HCT116 (cell line): ENCODE results near the gene CDHR5. TPM values are rescaled to one million over a fixed set of nuclear protein-coding genes. Genes with fewer than 3 reads are reported as not detected.

Experiments used
- ATAC-seq: fragments of 200-7000 bp; cut with Tn5 transposase; 2 replicates; pipeline ENCODE4 v1.9.1; 2020; ENCODE audit warnings: mild to moderate bottlenecking, moderate library complexity
- BruUV-seq: library from RNA; stranded (reverse); fragments of 400-500 nt; replicated peaks from 2 replicates; lab custom pipeline; 2021; lab: Mats Ljungman, UMichigan
- CTCF ChIA-PET: fragments of 300-600 bp; sonication (Branson Sonifier 250); formaldehyde crosslinking; loops from one replicate; lab custom pipeline; 2021; ENCODE audit warnings: antibody characterized with exemption; lab: Charles Lee
- POLR2A ChIA-PET: fragments of 300-600, 350-600 bp; sonication (Branson Sonifier 250); formaldehyde crosslinking; loops from one replicate; lab custom pipeline; 2021; ENCODE audit warnings: antibody characterized with exemption; lab: Charles Lee
- RAD21 ChIA-PET, 2 experiments: fragments of 300-600 bp; sonication (Branson Sonifier 250); formaldehyde crosslinking; loops; one replicate each; lab custom pipeline; 2023; ENCODE audit warnings: low total read pairs in 2 of 2; ENCODE audit not compliant: uncharacterized antibody in 2 of 2, unreplicated experiment in 2 of 2, low non-redundant PET in 1 of 2; lab: Charles Lee
- DNase-seq: peaks from one replicate; pipeline ENCODE4 v3.0.0-alpha.2; 2010; ENCODE audit warnings: low read depth, low spot score
- H2AFZ ChIP-seq: fragments of 200-600 bp; shearing (Covaris generic), sonication (generic); 2 replicates; pipeline ENCODE4 v1.6.1; 2017; ENCODE audit warnings: low read depth, mixed run types, mixed read lengths, antibody characterized with exemption, low read length; ENCODE audit not compliant: poor library complexity, severe bottlenecking
- H3K27ac ChIP-seq: 2 replicates; pipeline ENCODE4 v1.5.1; 2012; ENCODE audit warnings: low read depth, low read length
- H3K27me3 ChIP-seq: fragments of 200-600 bp; sonication (generic); 2 replicates; pipeline ENCODE4 v1.6.1; 2016; ENCODE audit warnings: mixed run types, low read length, mixed read lengths; ENCODE audit not compliant: insufficient read depth
- H3K36me3 ChIP-seq, 2 experiments: fragments of 200-500 bp in 1 of 2; fragments of 200-600 bp in 1 of 2; sonication (Bioruptor generic) in 1 of 2; sonication (generic) in 1 of 2; 2 replicates each; pipeline versions ENCODE4 v1.5.1 to v1.6.1; 2014 to 2016; ENCODE audit warnings: low read length in 2 of 2, inconsistent platforms in 1 of 2, mixed read lengths in 1 of 2, mixed run types in 1 of 2; ENCODE audit not compliant: insufficient read depth in 2 of 2, control insufficient read depth in 1 of 2
- H3K4me1 ChIP-seq, 2 experiments: fragments of 200-600 bp in 1 of 2; sonication (generic) in 1 of 2; 2 replicates each; pipeline versions ENCODE4 v1.5.1 to v1.6.1; 2012 to 2017; ENCODE audit warnings: low read length in 2 of 2, inconsistent platforms in 1 of 2, mild to moderate bottlenecking in 1 of 2, mixed read lengths in 1 of 2, mixed run types in 1 of 2, moderate library complexity in 1 of 2; ENCODE audit not compliant: insufficient read depth in 2 of 2, control insufficient read depth in 1 of 2
- H3K4me2 ChIP-seq: fragments of 200-600 bp; sonication (generic); 2 replicates; pipeline ENCODE4 v1.6.1; 2017; ENCODE audit warnings: mixed run types, low read length, mixed read lengths
- H3K4me3 ChIP-seq, 2 experiments: fragments of 200-600 bp in 1 of 2; sonication (generic) in 1 of 2; replicated peaks in 1 of 2; 2 replicates each; pipeline ENCODE4 v1.5.1; 2011 to 2016; ENCODE audit warnings: low read length in 2 of 2, control low read depth in 1 of 2, low read depth in 1 of 2, mild to moderate bottlenecking in 1 of 2, mixed read lengths in 1 of 2, mixed run types in 1 of 2
- H3K79me2 ChIP-seq: fragments of 200-600 bp; sonication (generic); 2 replicates; pipeline ENCODE4 v1.6.1; 2017; ENCODE audit warnings: mild to moderate bottlenecking, mixed run types, low read length, moderate library complexity, mixed read lengths; ENCODE audit not compliant: insufficient read depth
- H3K9ac ChIP-seq: fragments of 200-600 bp; sonication (generic); 2 replicates; pipeline ENCODE4 v1.6.1; 2016; ENCODE audit warnings: low read length, mixed read lengths
- H3K9me2 ChIP-seq: fragments of 200-600 bp; sonication (generic), shearing (Covaris generic); 2 replicates; pipeline ENCODE4 v1.6.1; 2017; ENCODE audit warnings: mixed run types, mild to moderate bottlenecking, moderate library complexity; ENCODE audit not compliant: insufficient read depth
- H3K9me3 ChIP-seq, 2 experiments: fragments of 200-500 bp in 1 of 2; fragments of 200-600 bp in 1 of 2; sonication (Bioruptor generic) in 1 of 2; sonication (generic) in 1 of 2; 2 replicates each; pipeline ENCODE4 v1.6.1; 2014 to 2017; ENCODE audit warnings: low read length in 2 of 2, mixed read lengths in 2 of 2, inconsistent platforms in 1 of 2, low read depth in 1 of 2, mild to moderate bottlenecking in 1 of 2, mixed run types in 1 of 2, moderate library complexity in 1 of 2; ENCODE audit not compliant: control insufficient read depth in 1 of 2, insufficient read depth in 1 of 2
- H4K20me1 ChIP-seq: fragments of 200-600 bp; sonication (generic), shearing (Covaris generic); 2 replicates; pipeline ENCODE4 v1.6.1; 2017; ENCODE audit warnings: mixed run types, mild to moderate bottlenecking, moderate library complexity; ENCODE audit not compliant: insufficient read depth
- CBX3 ChIP-seq: IDR thresholded peaks from 2 replicates; pipeline ENCODE4 v1.6.1; 2012; ENCODE audit warnings: low read depth
- EZH2 ChIP-seq: fragments of 200-600 bp; sonication (generic); IDR thresholded peaks from 2 replicates; pipeline ENCODE4 v1.6.1; 2017; ENCODE audit warnings: antibody characterized with exemption, mixed run types
- EZH2phosphoT487 ChIP-seq: fragments of 200-600 bp; IDR thresholded peaks from 2 replicates; pipeline ENCODE4 v1.6.1; 2018; ENCODE audit warnings: antibody characterized with exemption, borderline replicate concordance
- JUND ChIP-seq: IDR thresholded peaks from 2 replicates; pipeline ENCODE4 v1.6.1; 2012
- SIN3A ChIP-seq: IDR thresholded peaks from 2 replicates; pipeline ENCODE4 v1.6.1; 2012; ENCODE audit warnings: low read depth
- SRF ChIP-seq: IDR thresholded peaks from 2 replicates; pipeline ENCODE4 v1.6.1; 2012; ENCODE audit warnings: low read depth
- TCF7L2 ChIP-seq: IDR thresholded peaks from 2 replicates; pipeline ENCODE4 v1.7.0; 2011; ENCODE audit warnings: borderline replicate concordance, inconsistent platforms; ENCODE audit not compliant: insufficient read depth, insufficient read length; ENCODE audit errors: extremely low read depth
- ZBTB33 ChIP-seq: IDR thresholded peaks from 2 replicates; pipeline ENCODE4 v1.6.1; 2011; ENCODE audit warnings: mild to moderate bottlenecking, low read length, moderate library complexity; ENCODE audit not compliant: insufficient replicate concordance; ENCODE audit errors: extremely low read depth
- ZFX ChIP-seq: fragments of 450-650 bp; IDR thresholded peaks from 2 replicates; pipeline ENCODE4 v1.6.1; 2017
- ZNF274 ChIP-seq: fragments of 200-500 bp; sonication (Bioruptor generic); IDR thresholded peaks from 2 replicates; pipeline ENCODE4 v1.6.1; 2014; ENCODE audit warnings: mild to moderate bottlenecking, low read depth, low read length, inconsistent platforms
- intact Hi-C: fragments of 100-400 bp; cut with micrococcal nuclease; formaldehyde crosslinking; loops from 2 replicates; pipeline ENCODE4 v1.10.0; 2022
- total RNA-seq: library from RNA; stranded (reverse); gene quantifications from one replicate; pipeline ENCODE4 v1.2.1, GENCODE V29; 2021; ENCODE audit not compliant: unreplicated experiment

CDHR5 gene
- total RNA-seq, 1 experiment from 2014 or later = not detected

- H3K9ac ChIP-seq = no peak overlapping the region
- POLR2A ChIA-PET = no interaction called here
- DNase-seq = no peak
- no peak for TF ChIP-seq EZH2phosphoT487
- no peak for TF ChIP-seq TCF7L2
- TF ChIP-seq CBX3 = no peak
- no peak for TF ChIP-seq EZH2
- no peak for TF ChIP-seq ZFX
- no peak for TF ChIP-seq ZBTB33
- TF ChIP-seq SIN3A = no peak
- no peak for TF ChIP-seq SRF
- no peak for TF ChIP-seq JUND
- TF ChIP-seq ZNF274 = no peak
- TF ChIP-seq, all 23 proteins: peak for 0
- ChIA-PET CTCF (no interaction called here), RAD21 (no interaction called here)
- H3K4me1 ChIP-seq = no peaks in the 10 kb centered on the region
- no peaks in the 10 kb centered on the region for H4K20me1 ChIP-seq
- no peak overlapping the region for H3K4me3 ChIP-seq
- H2AFZ ChIP-seq = no peak overlapping the region
- no peak overlapping the region for H3K27ac ChIP-seq
- no peak overlapping the region for H3K4me2 ChIP-seq
- H3K36me3 ChIP-seq = peaks cover 0 to 2% of the 10 kb centered on the region in 2 experiments; a peak in 1 of 4 replicates
- H3K27me3 ChIP-seq = no peaks in the 10 kb centered on the region
- no peaks in the 10 kb centered on the region for H3K9me3 ChIP-seq
- no peak for ATAC-seq
- H3K9me2 ChIP-seq = no peaks in the 10 kb centered on the region
- intact Hi-C loops = no loop called here
- BruUV-seq = no TSS peak
- peaks cover 3% of the 10 kb centered on the region; the same call in 1 of the 2 replicates for H3K79me2 ChIP-seq
Observed at GRCh38 chr11:660281-660680, 35.5 kb upstream of the CDHR5 start.
